ENCODE data around the gene IDH3B.

GRCh38 chr20:2692036-2692885 is 28.2 kb upstream of the IDH3B start, which contains the start of gene EBF4:
- no peak for TF ChIP-seq CTCF (conservative IDR thresholded peaks at IDR 0.05; ENCODE audit: low read length)
- TF ChIP-seq EZH2phosphoT487 (IDR thresholded peaks at IDR 0.05; ENCODE audit: borderline replicate concordance): no peak

Measured in Loucy (cell line).